K562 (cell line): ENCODE data around the gene PPM1L.

Source experiments
- CTCF ChIP-seq, 3 experiments: IDR thresholded peaks in 2 of 3; conservative IDR thresholded peaks in 1 of 3; 2 replicates each; pipeline ENCODE4 v1.5.1; 2011 to 2012; ENCODE audit warnings: low read length in 3 of 3, mild to moderate bottlenecking in 3 of 3, control low read depth in 2 of 3, improper control_type of control experiment in 1 of 3, inconsistent platforms in 1 of 3, low read depth in 1 of 3, mixed read lengths in 1 of 3, moderate library complexity in 1 of 3; ENCODE audit not compliant: insufficient read depth in 2 of 3
- GTF2F1 ChIP-seq: IDR thresholded peaks from 2 replicates; pipeline ENCODE4 v1.6.1; 2011; ENCODE audit warnings: low read depth, low read length, improper control_type of control experiment
- KAT7 ChIP-seq: sonication (generic); formaldehyde crosslinking; IDR thresholded peaks from 2 replicates; pipeline ENCODE4 v1.8.0; 2022; ENCODE audit warnings: missing genetic modification reagents, mild to moderate bottlenecking, borderline replicate concordance
- POLR2A ChIP-seq: fragments of 450-650 bp; conservative IDR thresholded peaks from 2 replicates; pipeline ENCODE4 v1.6.1; 2016
- SPI1 ChIP-seq: IDR thresholded peaks from 2 replicates; pipeline ENCODE4 v1.6.1; 2011; ENCODE audit warnings: low read depth, low read length, control low read depth, borderline replicate concordance
- ZFP36 ChIP-seq: fragments of 150-350 bp; IDR thresholded peaks from 2 replicates; pipeline ENCODE4 v1.6.1; 2018; ENCODE audit warnings: low read length, low read depth; ENCODE audit not compliant: partially characterized antibody
- ZNF133 ChIP-seq: fragments of 250-450 bp; sonication (Bioruptor Pico); IDR thresholded peaks from 2 replicates; pipeline ENCODE4 v1.4.0; 2020; ENCODE audit warnings: mild to moderate bottlenecking

- TF ChIP-seq KAT7 (CRISPR knock-in tag), result no peak
- TF ChIP-seq CTCF (IDR thresholded peaks at IDR 0.05 in 2 of 3, conservative IDR thresholded peaks at IDR 0.05 in 1 of 3; ENCODE audit: insufficient read depth in 2 of 3, low read depth in 1 of 3, low read length in 3 of 3), result no peak
- TF ChIP-seq POLR2A, result no peak
- TF ChIP-seq ZNF133 (CRISPR knock-in tag), result no peak
- TF ChIP-seq GTF2F1, result no peak
- no peak for TF ChIP-seq SPI1
- TF ChIP-seq ZFP36, result no peak
These were observed 188.0 kb downstream of the PPM1L start for GRCh38 chr3:160943996-160944395.
